Epithelial cell of alveolus of lung (primary cell): ENCODE results near the gene SMIM13. TPM values are rescaled to one million over a fixed set of nuclear protein-coding genes. Genes with fewer than 3 reads are reported as not detected.

Source experiments
- total RNA-seq: library from RNA; depleted of rRNA; stranded (reverse); fragments of >200 nt; gene quantifications from 2 replicates; pipeline ENCODE4 v1.2.1, GENCODE V29; 2015

Gene SMIM13
- 9.8 and 17.5 TPM in 2 replicates for total RNA-seq

GRCh38 chr6:11093626-11094410 is at the start of gene SMIM13:
Gene SMIM13, plus strand, starts transcription at chr6:11093834. Its CDS starts 480 bp downstream, at chr6:11094314.

GRCh38 chr6:11043961-11044711 is 49.5 kb upstream of the SMIM13 start, which contains the start of gene ELOVL2:
Gene ELOVL2, minus strand, starts transcription at chr6:11044305. Its CDS starts 75 bp downstream, at chr6:11044230.

GRCh38 chr6:11110921-11111768 is 17.5 kb downstream of the SMIM13 start, which contains the start of gene ERVFRD-1:
Gene ERVFRD-1, minus strand, starts transcription at chr6:11111725. Its CDS starts 6,415 bp downstream, at chr6:11105310.

Other genes starting within 250 kb of the SMIM13 start
- not detected in 2 replicates for gene GCM2, start 211.8 kb upstream of the SMIM13 start, total RNA-seq
- gene SYCP2L, start 206.8 kb upstream of the SMIM13 start, total RNA-seq, result 0.13 TPM in 1 of 2 replicates, not detected in the other
- 0.16 and 2.1 TPM in 2 replicates for gene ELOVL2, start 49.5 kb upstream of the SMIM13 start, total RNA-seq
- not detected in 2 replicates for gene ERVFRD-1, start 17.9 kb downstream of the SMIM13 start, total RNA-seq
- 1.1 and 21.1 TPM in 2 replicates for gene NEDD9, start 138.8 kb downstream of the SMIM13 start, total RNA-seq